Amniotic stem cell (primary cell): ENCODE results near the gene DUSP3.
A peak's percentile ranks its signal among the peaks of the same experiment; 100 is the strongest.

Experiments used
- DNase-seq: peaks from one replicate; lab custom pipeline; 2025; lab: John Stamatoyannopoulos, UW

Gene DUSP3

DNA sequence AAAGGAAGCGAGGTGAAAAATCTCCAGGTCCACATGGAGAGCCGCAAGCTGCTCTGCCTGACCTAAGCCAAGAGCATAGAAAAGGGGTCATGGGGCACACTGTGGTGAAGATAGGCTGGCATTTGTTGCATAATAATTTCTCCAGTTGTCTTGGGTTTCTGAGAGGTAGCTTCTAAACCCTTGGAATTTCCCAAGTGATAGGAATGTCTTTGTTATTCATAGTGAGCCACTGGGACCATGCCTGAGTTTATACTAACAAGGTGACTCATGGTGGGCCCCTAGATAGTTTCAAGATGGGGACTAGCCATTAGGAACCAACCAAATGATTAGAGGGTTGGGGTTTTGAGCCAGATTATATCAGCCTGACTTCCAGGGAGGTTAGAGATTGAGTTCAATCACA lies 45.8 kb downstream of the DUSP3 start:
- no peak for DNase-seq

DNA sequence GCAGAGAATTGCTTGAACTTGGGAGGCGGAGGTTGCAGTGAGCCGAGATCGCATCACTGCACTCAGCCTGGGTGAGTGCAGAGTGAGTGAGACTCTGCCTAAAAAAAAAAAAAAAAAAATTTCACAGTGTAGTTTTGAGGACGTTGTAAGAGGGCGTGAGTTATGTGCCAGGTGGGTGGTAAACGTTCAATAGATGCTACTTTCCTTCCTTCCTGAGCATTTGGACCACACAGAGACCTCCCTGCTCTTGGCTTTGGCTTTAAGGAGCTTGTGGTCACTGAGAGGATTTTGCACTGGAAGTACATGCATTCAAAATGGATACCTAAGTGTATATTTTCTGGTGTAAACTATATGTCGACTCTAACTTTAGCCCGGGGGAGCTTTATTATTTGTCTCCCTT lies 50.7 kb downstream of the DUSP3 start:
- DNase-seq = no peak

GRCh38 chr17:43723697-43724359 lies 54.9 kb downstream of the DUSP3 start:
- peak; percentile 26 for DNase-seq

GRCh38 chr17:43722870-43723665 lies 55.7 kb downstream of the DUSP3 start:
- no peak for DNase-seq

DNA sequence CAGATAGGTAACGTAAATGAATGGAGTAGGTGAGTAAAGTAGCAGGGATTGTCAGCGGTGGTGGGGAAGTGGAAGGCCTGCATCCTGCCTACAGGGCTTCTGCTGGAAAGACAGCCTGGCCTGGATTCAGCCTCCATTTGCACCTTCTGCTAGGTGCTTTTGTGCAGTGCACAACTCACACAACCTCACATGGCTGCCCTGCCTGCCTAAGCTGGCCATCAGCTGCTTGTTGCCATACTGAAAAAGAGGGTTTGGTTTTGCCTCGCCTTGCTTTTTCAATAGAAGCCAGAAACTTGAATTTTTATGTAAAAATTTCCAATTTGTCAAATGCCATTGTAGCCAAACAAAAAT lies 56.5 kb downstream of the DUSP3 start:
- DNase-seq = no peak

DNA sequence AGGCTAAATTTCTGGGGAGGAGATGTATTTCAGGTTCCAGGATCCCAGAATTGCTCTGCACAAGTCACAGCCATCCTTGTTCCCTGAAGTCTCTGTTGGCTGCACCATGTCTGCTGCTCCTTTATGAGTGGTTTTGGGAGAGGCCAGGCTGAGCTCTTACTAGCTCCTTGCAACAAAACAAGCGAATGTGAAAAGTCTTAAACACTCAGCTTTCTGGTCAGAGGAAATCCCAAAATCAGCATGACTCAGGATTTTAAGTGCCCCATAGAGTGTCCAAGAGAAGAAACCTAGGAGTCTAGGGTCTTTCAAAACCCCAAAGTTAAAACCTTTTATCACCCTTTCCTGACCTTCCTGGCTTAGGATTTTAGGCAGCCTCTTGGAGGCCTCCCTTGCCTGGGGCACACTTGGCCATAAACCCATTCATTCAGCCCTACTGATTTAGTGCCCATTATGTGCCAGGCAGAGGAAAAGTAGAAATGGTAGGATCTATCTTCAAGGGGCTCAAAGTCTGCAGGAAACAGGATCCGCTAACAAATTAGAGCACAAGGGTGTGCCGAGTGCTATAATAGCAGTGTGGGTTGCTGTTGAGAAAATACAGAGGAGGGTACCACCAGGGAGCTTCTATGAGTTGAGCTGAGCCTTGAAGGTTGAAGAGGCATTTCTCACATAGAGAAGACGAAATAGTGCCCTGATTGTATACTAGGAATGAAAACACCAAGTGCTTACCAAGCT lies 57.1 kb downstream of the DUSP3 start:
- DNase-seq = no peak

GRCh38 chr17:43720311-43721060 lies 58.3 kb downstream of the DUSP3 start:
- no peak for DNase-seq

- DNase-seq = no peak
Observed at GRCh38 chr17:43719578-43719977, 59.2 kb downstream of the DUSP3 start.

DNA sequence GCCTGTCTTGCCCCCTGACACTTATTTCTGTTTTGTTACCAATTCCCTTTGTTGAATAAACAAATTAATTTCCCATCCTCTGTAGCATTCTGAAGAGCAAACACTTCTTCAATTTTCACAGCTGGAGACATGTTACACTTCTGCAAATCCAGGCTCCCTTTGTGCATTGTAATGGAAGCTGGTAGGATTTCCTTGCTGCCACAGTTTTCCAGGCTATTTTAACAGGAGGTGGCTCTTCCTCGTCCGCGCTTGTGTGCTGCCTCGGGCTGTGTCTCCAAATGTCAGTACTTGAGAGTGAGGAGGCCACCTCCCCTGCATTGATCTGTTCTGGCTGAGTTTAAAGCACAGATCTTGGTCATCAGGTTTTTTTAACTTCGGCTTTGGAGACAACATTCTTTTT lies 60.2 kb downstream of the DUSP3 start:
- DNase-seq = no peak

DNA sequence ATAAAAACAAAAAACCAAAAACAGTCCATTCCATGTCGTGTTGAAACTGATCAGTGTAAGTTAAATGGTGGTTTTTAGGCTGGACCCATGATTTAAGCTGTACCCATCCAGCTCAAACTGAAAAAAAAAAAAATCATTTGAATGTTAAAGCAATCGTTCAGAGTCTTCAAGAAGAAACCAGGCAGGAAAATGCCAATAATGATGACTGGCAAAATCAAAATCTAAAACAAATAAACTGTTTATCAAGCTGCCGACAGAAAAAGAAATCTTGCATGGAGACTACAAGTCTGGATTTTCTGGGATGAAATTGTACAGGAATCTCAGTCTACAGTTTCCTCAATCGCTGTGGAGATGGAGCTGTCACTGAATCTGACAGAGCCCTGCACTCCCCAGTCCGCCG lies 60.9 kb downstream of the DUSP3 start:
- no peak for DNase-seq
